SK-N-SH treated with all-trans-retinoic acid at 6 μM for 48 hours (cell line): Measurements from ENCODE around the gene CCDC14.

Experiments
- ATAC-seq: fragments of 200-7000 bp; cut with Tn5 transposase; 3 replicates; pipeline ENCODE4 v1.9.1; 2020; ENCODE audit warnings: mild to moderate bottlenecking, moderate library complexity
- ARNTL ChIP-seq: fragments of 450-650 bp; formaldehyde crosslinking; IDR thresholded peaks from 2 replicates; pipeline ENCODE4 v1.5.0; 2020; ENCODE audit warnings: low read depth, mild to moderate bottlenecking, moderate library complexity, borderline replicate concordance
- CREB5 ChIP-seq: fragments of 250-450 bp; sonication (Bioruptor Pico); IDR thresholded peaks from 2 replicates; pipeline ENCODE4 v1.5.1; 2020; ENCODE audit warnings: low read depth, mild to moderate bottlenecking, moderate library complexity
- CSDC2 ChIP-seq: fragments of 250-450 bp; sonication (Bioruptor Pico); IDR thresholded peaks from 2 replicates; pipeline ENCODE4 v1.5.0; 2020; ENCODE audit warnings: mild to moderate bottlenecking, moderate library complexity
- ESRRG ChIP-seq: fragments of 250-450 bp; sonication (Bioruptor Pico); IDR thresholded peaks from 2 replicates; pipeline ENCODE4 v1.6.1; 2021; ENCODE audit warnings: mild to moderate bottlenecking
- GLIS3 ChIP-seq: fragments of 250-450 bp; sonication (Bioruptor Pico); IDR thresholded peaks from 2 replicates; pipeline ENCODE4 v1.5.0; 2020; ENCODE audit warnings: mild to moderate bottlenecking, moderate library complexity
- ISL1 ChIP-seq: fragments of 250-450 bp; sonication (Bioruptor Pico); IDR thresholded peaks from 2 replicates; pipeline ENCODE4 v2.1.2; 2022; ENCODE audit warnings: mild to moderate bottlenecking, moderate library complexity
- PATZ1 ChIP-seq: fragments of 250-450 bp; sonication (Bioruptor Pico); IDR thresholded peaks from 2 replicates; pipeline ENCODE4 v1.8.0; 2020; ENCODE audit warnings: mild to moderate bottlenecking, moderate library complexity, borderline replicate concordance
- POU6F1 ChIP-seq: fragments of 250-450 bp; sonication (Bioruptor Pico); IDR thresholded peaks from 2 replicates; pipeline ENCODE4 v1.8.0; 2021; ENCODE audit warnings: low read depth, mild to moderate bottlenecking, moderate library complexity, borderline replicate concordance
- PPARA ChIP-seq: fragments of 250-450 bp; sonication (Bioruptor Pico); IDR thresholded peaks from 2 replicates; pipeline ENCODE4 v1.5.0; 2020; ENCODE audit warnings: mild to moderate bottlenecking, borderline replicate concordance
- RARB ChIP-seq: fragments of 250-450 bp; sonication (Bioruptor Pico); IDR thresholded peaks from 2 replicates; pipeline ENCODE4 v1.8.0; 2021; ENCODE audit warnings: mild to moderate bottlenecking, moderate library complexity
- SNAI2 ChIP-seq: fragments of 250-450 bp; sonication (Bioruptor Pico); IDR thresholded peaks from 2 replicates; pipeline ENCODE4 v1.5.0; 2020; ENCODE audit warnings: mild to moderate bottlenecking, moderate library complexity
- TCF4 ChIP-seq: fragments of 250-450 bp; sonication (Bioruptor Pico); IDR thresholded peaks from 2 replicates; pipeline ENCODE4 v1.8.0; 2021; ENCODE audit warnings: mild to moderate bottlenecking, moderate library complexity, borderline replicate concordance
- TOX ChIP-seq: fragments of 250-450 bp; sonication (Bioruptor Pico); IDR thresholded peaks from 2 replicates; pipeline ENCODE4 v1.8.0; 2021; ENCODE audit warnings: mild to moderate bottlenecking, moderate library complexity, borderline replicate concordance
- ZC3H10 ChIP-seq: fragments of 250-450 bp; sonication (Bioruptor Pico); IDR thresholded peaks from 2 replicates; pipeline ENCODE4 v1.5.1; 2021; ENCODE audit warnings: mild to moderate bottlenecking, moderate library complexity
- ZFP3 ChIP-seq: fragments of 250-450 bp; sonication (Bioruptor Pico); IDR thresholded peaks from 2 replicates; pipeline ENCODE4 v1.5.0; 2020; ENCODE audit warnings: mild to moderate bottlenecking, moderate library complexity
- ZFP30 ChIP-seq: fragments of 450-650 bp; formaldehyde crosslinking; IDR thresholded peaks from 2 replicates; pipeline ENCODE4 v1.5.0; 2022; ENCODE audit warnings: mild to moderate bottlenecking, moderate library complexity
- ZNF565 ChIP-seq: fragments of 450-650 bp; formaldehyde crosslinking; conservative IDR thresholded peaks from 2 replicates; pipeline ENCODE4 v1.5.0; 2020; ENCODE audit warnings: low read depth, mild to moderate bottlenecking, moderate library complexity
- ZNF70 ChIP-seq: fragments of 450-650 bp; formaldehyde crosslinking; IDR thresholded peaks from 2 replicates; pipeline ENCODE4 v1.5.0; 2020; ENCODE audit warnings: mild to moderate bottlenecking, moderate library complexity
- ZNF8 ChIP-seq: fragments of 450-650 bp; formaldehyde crosslinking; IDR thresholded peaks from 2 replicates; pipeline ENCODE4 v1.5.0; 2020; ENCODE audit warnings: mild to moderate bottlenecking, moderate library complexity
- TF ChIP-seq, protein P1 (sequence below): fragments of 250-450 bp; sonication (Bioruptor Pico); IDR thresholded peaks from 2 replicates; pipeline ENCODE4 v1.5.1; 2021; ENCODE audit warnings: mild to moderate bottlenecking, moderate library complexity
- TF ChIP-seq, protein P2 (sequence below): fragments of 250-450 bp; sonication (Bioruptor Pico); IDR thresholded peaks from 2 replicates; pipeline ENCODE4 v1.5.0; 2020; ENCODE audit warnings: mild to moderate bottlenecking, moderate library complexity

Gene CCDC14

GRCh38 chr3:123948449-123948848 lies 12.6 kb downstream of the CCDC14 start:
- no peak for TF ChIP-seq GLIS3 (CRISPR knock-in tag)
- no peak for TF ChIP-seq TOX
- TF ChIP-seq ZNF70 (CRISPR knock-in tag), result no peak
- TF ChIP-seq, protein P1, sequence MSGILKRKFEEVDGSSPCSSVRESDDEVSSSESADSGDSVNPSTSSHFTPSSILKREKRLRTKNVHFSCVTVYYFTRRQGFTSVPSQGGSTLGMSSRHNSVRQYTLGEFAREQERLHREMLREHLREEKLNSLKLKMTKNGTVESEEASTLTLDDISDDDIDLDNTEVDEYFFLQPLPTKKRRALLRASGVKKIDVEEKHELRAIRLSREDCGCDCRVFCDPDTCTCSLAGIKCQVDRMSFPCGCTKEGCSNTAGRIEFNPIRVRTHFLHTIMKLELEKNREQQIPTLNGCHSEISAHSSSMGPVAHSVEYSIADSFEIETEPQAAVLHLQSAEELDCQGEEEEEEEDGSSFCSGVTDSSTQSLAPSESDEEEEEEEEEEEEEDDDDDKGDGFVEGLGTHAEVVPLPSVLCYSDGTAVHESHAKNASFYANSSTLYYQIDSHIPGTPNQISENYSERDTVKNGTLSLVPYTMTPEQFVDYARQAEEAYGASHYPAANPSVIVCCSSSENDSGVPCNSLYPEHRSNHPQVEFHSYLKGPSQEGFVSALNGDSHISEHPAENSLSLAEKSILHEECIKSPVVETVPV, result no peak
- no peak for TF ChIP-seq CSDC2 (CRISPR knock-in tag)
- TF ChIP-seq ZNF8 (CRISPR knock-in tag), result no peak
- TF ChIP-seq ISL1 (CRISPR knock-in tag), result no peak
- TF ChIP-seq, protein P2, sequence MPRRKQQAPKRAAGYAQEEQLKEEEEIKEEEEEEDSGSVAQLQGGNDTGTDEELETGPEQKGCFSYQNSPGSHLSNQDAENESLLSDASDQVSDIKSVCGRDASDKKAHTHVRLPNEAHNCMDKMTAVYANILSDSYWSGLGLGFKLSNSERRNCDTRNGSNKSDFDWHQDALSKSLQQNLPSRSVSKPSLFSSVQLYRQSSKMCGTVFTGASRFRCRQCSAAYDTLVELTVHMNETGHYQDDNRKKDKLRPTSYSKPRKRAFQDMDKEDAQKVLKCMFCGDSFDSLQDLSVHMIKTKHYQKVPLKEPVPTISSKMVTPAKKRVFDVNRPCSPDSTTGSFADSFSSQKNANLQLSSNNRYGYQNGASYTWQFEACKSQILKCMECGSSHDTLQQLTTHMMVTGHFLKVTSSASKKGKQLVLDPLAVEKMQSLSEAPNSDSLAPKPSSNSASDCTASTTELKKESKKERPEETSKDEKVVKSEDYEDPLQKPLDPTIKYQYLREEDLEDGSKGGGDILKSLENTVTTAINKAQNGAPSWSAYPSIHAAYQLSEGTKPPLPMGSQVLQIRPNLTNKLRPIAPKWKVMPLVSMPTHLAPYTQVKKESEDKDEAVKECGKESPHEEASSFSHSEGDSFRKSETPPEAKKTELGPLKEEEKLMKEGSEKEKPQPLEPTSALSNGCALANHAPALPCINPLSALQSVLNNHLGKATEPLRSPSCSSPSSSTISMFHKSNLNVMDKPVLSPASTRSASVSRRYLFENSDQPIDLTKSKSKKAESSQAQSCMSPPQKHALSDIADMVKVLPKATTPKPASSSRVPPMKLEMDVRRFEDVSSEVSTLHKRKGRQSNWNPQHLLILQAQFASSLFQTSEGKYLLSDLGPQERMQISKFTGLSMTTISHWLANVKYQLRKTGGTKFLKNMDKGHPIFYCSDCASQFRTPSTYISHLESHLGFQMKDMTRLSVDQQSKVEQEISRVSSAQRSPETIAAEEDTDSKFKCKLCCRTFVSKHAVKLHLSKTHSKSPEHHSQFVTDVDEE (CRISPR knock-in tag), result no peak
- TF ChIP-seq PATZ1 (CRISPR knock-in tag), result no peak
- TF ChIP-seq ARNTL (CRISPR knock-in tag), result no peak
- TF ChIP-seq ZFP30 (CRISPR knock-in tag), result no peak
- TF ChIP-seq ZNF565 (CRISPR knock-in tag), result no peak
- no peak for TF ChIP-seq TCF4 (CRISPR knock-in tag)
- TF ChIP-seq SNAI2 (CRISPR knock-in tag), result no peak
- TF ChIP-seq ESRRG (CRISPR knock-in tag), result no peak
- no peak for TF ChIP-seq POU6F1 (CRISPR knock-in tag)
- no peak for TF ChIP-seq ZFP3 (CRISPR knock-in tag)
- no peak for TF ChIP-seq RARB
- TF ChIP-seq ZC3H10, result no peak
- ATAC-seq, result no peak

- TF ChIP-seq ZFP3 (CRISPR knock-in tag) (no peak), PATZ1 (CRISPR knock-in tag) (no peak), SNAI2 (CRISPR knock-in tag) (no peak), PPARA (no peak), ZFP30 (CRISPR knock-in tag) (no peak), RARB (no peak), CREB5 (no peak), GLIS3 (CRISPR knock-in tag) (no peak), CSDC2 (CRISPR knock-in tag) (no peak)
- TF ChIP-seq, protein P1, result no peak
These were observed 13.5 kb downstream of the CCDC14 start for GRCh38 chr3:123947482-123947881.

More at GRCh38 chr3:123947482-123947881, 13.5 kb downstream of the CCDC14 start:
- ATAC-seq, result no peak
